Colonic mucosa (tissue), 4 donors: ENCODE results near the gene STOML2. TPM values are rescaled to one million over a fixed set of nuclear protein-coding genes. Genes with fewer than 3 reads are reported as not detected.

Source experiments
- DNase-seq: peaks from one replicate; pipeline ENCODE4 v3.0.0-alpha.2; 2020
- H3K27ac ChIP-seq: fragments of 200-600 bp; one replicate; pipeline ENCODE4 v1.8.0; 2021
- H3K27me3 ChIP-seq: fragments of 200-600 bp; one replicate; pipeline ENCODE4 v1.8.0; 2021
- H3K36me3 ChIP-seq: fragments of 200-600 bp; one replicate; pipeline ENCODE4 v1.8.0; 2021
- H3K4me1 ChIP-seq: fragments of 200-600 bp; one replicate; pipeline ENCODE4 v1.8.0; 2021; ENCODE audit warnings: mild to moderate bottlenecking
- H3K4me3 ChIP-seq: fragments of 200-600 bp; one replicate; pipeline ENCODE4 v1.8.0; 2021
- H3K9ac ChIP-seq, 2 donors: one replicate each; pipeline ENCODE4 v1.7.0; 2013; ENCODE audit warnings: control low read depth in 2 of 2, low read depth in 2 of 2, low read length in 2 of 2
- H3K9me3 ChIP-seq: fragments of 200-600 bp; one replicate; pipeline ENCODE4 v1.8.0; 2021
- intact Hi-C: fragments of 100-400 bp; cut with DNase I; formaldehyde crosslinking; loops from one replicate; pipeline ENCODE4 v1.14.1; 2022
- total RNA-seq, 2 donors: library from RNA; stranded (reverse); fragmentation: NEBNext Ultra II Directional in 1 of 2; extraction: Animal tissue kit (Norgen Biotek cat#: 25700) in 1 of 2; gene quantifications; one replicate each; pipeline ENCODE4 v1.2.1, GENCODE V29; 2021
- TF ChIP-seq, protein P1 (sequence below): fragments of 200-600 bp; IDR thresholded peaks from one replicate; pipeline ENCODE4 v1.8.0; 2022; ENCODE audit warnings: antibody characterized with exemption, mild to moderate bottlenecking
- donor health status: healthy.
- donor health status: DM: no; HTN: no; CAD: no.
- donor health status: DM: no; HTN: no; CAD: no.

The STOML2 gene
- total RNA-seq, 2 donors from 2014 or later: 111 to 233 TPM

GRCh38 chr9:35078066-35078465 is 24.9 kb downstream of the STOML2 start:
- Histone ChIP-seq H3K27ac (no peak overlapping the region), H3K4me3 (no peak overlapping the region), H3K27me3 (no peaks in the 10 kb centered on the region), H3K36me3 (no peaks in the 10 kb centered on the region), H3K4me1 (peaks cover 6% of the 10 kb centered on the region), H3K9me3 (no peaks in the 10 kb centered on the region), H3K9ac (peak overlapping the region in 1 of 2 donors; percentile 35)
- TF ChIP-seq, protein P1, sequence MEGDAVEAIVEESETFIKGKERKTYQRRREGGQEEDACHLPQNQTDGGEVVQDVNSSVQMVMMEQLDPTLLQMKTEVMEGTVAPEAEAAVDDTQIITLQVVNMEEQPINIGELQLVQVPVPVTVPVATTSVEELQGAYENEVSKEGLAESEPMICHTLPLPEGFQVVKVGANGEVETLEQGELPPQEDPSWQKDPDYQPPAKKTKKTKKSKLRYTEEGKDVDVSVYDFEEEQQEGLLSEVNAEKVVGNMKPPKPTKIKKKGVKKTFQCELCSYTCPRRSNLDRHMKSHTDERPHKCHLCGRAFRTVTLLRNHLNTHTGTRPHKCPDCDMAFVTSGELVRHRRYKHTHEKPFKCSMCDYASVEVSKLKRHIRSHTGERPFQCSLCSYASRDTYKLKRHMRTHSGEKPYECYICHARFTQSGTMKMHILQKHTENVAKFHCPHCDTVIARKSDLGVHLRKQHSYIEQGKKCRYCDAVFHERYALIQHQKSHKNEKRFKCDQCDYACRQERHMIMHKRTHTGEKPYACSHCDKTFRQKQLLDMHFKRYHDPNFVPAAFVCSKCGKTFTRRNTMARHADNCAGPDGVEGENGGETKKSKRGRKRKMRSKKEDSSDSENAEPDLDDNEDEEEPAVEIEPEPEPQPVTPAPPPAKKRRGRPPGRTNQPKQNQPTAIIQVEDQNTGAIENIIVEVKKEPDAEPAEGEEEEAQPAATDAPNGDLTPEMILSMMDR: no peak
- no peak for DNase-seq
- intact Hi-C loops: no loop called here

DNA sequence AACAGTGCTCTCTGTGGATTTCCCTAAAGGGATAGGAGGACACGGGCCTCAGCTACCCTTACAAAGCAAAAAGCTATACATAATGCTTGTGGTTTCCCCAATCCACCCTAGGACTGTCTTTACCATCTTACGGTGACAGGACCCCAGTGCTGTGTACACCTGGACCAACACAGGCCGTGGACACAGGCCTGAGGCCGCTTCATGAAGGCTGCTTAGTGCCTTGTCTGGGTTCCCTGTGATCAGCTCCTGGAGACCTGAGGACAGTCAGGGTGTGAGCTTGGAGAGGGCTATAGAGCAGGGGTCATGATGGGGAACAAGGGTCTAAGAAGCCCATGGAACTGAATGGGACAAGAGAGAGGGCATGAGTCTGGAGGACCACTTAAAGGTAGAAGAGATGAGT is 26.1 kb downstream of the STOML2 start:
- intact Hi-C loops: no loop called here
- TF ChIP-seq, protein P1: no peak

DNA sequence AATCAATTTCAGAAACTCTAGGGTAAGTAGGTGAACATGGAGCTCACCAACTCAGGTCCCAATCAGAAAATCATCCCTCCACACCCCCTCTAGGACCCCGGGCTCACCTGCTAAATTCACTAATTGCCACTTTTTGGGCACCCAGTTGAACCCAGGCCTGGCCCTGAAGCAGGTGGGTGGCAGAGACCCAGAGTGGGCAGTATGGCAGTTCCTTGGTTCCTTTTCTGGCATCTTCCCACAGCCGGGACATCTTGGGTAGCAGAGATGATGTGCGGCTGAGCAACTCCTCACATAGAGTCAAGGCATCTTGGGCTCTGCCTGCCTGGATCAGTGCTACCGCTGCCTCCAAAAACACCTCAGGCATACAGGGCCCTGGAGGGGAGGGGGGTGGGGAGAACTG is 27.6 kb downstream of the STOML2 start:
- Histone ChIP-seq H3K27me3 (no peaks in the 10 kb centered on the region), H3K4me3 (no peak overlapping the region), H3K4me1 (peaks cover 12% of the 10 kb centered on the region), H3K27ac (no peak overlapping the region), H3K9ac (no peak overlapping the region), H3K9me3 (no peaks in the 10 kb centered on the region), H3K36me3 (no peaks in the 10 kb centered on the region)
- no peak for DNase-seq
- intact Hi-C loops: no loop called here
- TF ChIP-seq, protein P1: no peak

More for the DNA sequence above, 26.1 kb downstream of the STOML2 start:
- Histone ChIP-seq H3K4me3 (no peak overlapping the region), H3K36me3 (no peaks in the 10 kb centered on the region), H3K9ac (no peak overlapping the region), H3K4me1 (peaks cover 6% of the 10 kb centered on the region), H3K27ac (no peak overlapping the region), H3K27me3 (no peaks in the 10 kb centered on the region), H3K9me3 (no peaks in the 10 kb centered on the region)
- no peak for DNase-seq

GRCh38 chr9:35074791-35075190 is 28.1 kb downstream of the STOML2 start:
- Histone ChIP-seq H3K9me3 (no peaks in the 10 kb centered on the region), H3K36me3 (no peaks in the 10 kb centered on the region), H3K27me3 (no peaks in the 10 kb centered on the region), H3K9ac (no peak overlapping the region), H3K4me1 (peaks cover 15% of the 10 kb centered on the region), H3K4me3 (no peak overlapping the region), H3K27ac (no peak overlapping the region)
- intact Hi-C loops: no loop called here
- TF ChIP-seq, protein P1: no peak
- DNase-seq: no peak

DNA sequence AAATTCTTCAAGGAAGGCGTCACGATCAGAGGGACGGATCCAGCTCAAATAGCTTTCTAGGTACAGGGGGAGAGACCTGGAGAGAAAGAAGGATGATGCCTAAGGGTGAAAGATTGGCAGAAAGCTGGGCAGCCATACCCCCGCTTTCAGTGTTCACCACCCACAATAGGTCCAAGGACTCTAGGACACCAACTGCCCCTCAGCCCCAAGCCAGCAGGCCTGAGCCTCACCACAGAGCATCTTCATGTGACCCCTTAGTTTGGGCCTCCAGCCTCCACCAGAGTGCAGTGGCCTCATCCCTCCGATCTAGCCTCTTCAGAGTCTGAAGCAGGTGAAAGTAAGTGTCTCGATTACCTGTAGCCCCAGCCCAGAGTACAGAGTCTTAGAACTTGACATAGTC is 28.8 kb downstream of the STOML2 start:
- Histone ChIP-seq H3K9ac (no peak overlapping the region), H3K27me3 (no peaks in the 10 kb centered on the region), H3K4me3 (no peak overlapping the region), H3K9me3 (no peaks in the 10 kb centered on the region), H3K27ac (no peak overlapping the region), H3K36me3 (no peaks in the 10 kb centered on the region), H3K4me1 (peaks cover 14% of the 10 kb centered on the region)
- no peak for DNase-seq
- TF ChIP-seq, protein P1: no peak
- intact Hi-C loops: no loop called here

DNA sequence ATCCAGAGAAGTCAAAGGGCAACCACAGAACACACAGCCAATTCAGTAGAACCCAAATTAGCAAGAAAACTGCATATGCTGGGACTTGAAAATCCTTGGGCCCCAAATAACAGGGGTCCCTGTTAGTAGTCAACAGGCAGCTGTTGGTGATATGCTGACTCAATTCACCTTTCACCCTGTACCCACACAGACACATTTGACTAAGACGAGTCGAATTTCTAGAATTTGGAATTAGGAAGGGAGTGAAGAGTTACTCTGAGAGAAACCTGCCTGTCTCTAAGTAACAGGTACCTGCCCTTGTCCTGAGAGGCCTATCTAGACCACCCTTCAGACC is 29.7 kb downstream of the STOML2 start:
- DNase-seq: no peak
- Histone ChIP-seq H3K27me3 (no peaks in the 10 kb centered on the region), H3K9ac (no peak overlapping the region), H3K4me1 (peaks cover 15% of the 10 kb centered on the region), H3K36me3 (no peaks in the 10 kb centered on the region), H3K27ac (peak overlapping the region; percentile 100), H3K4me3 (no peak overlapping the region), H3K9me3 (no peaks in the 10 kb centered on the region)
- intact Hi-C loops: no loop called here
- TF ChIP-seq, protein P1: no peak
